Measurements from ENCODE around the gene GCNT2. TPM values are rescaled to one million over a fixed set of nuclear protein-coding genes. Genes with fewer than 3 reads are reported as not detected.

GCNT2 gene
- total RNA-seq, 4 donors from 2014 or later: 12.4 to 92.5 (median 77.0) TPM

DNA sequence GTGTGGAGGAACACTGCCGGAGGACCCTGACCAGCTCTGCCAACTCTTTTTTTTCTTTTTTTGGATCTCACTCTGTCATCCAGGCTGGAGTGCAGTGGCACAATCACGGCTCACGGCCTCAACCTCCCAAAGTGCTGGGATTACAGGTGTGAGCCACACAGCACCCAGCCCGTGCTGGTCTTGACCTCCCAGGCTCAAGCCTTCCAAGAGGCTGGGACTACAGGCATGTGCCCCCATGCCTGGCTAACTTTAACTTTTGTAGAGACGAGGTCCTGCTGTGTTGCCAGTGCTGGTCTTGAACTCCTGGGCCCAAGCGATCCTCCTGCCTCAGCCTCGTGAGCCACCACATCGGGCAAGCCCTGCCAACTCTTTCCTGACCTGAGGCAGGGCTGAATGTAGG lies 11.2 kb downstream of the GCNT2 start:
- no peaks in the 10 kb centered on the region for H3K36me3 ChIP-seq
- no peak for DNase-seq
- TF ChIP-seq CTCF (IDR thresholded peaks at IDR 0.05) (no peak), POLR2A (IDR thresholded peaks at IDR 0.05) (no peak)
- H3K4me3 ChIP-seq: peak overlapping the region in 2 of 4 donors; percentile 56 to 57
- H3K27me3 ChIP-seq: no peaks in the 10 kb centered on the region
- H3K9me3 ChIP-seq: no peaks in the 10 kb centered on the region
- peaks cover 0 to 16% (median 9%) of the 10 kb centered on the region in 4 donors for H3K4me1 ChIP-seq
- H3K27ac ChIP-seq: no peak overlapping the region

DNA sequence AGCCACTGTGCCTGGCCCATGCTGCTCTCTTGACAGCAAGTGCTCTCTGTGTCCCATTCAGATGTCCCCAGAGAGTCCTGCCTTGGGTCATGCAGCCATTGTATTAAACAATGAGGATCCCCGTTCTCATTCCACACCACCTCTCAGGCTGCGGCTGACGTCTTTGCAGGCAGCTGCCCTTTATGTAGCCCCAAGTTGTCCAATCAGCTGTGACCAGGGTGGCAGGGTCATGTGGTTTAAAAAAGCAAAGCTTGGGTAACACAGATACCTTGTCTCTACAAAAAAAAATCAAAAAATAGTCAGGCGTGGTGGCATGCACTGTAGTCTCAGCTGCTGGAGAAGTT lies 13.2 kb downstream of the GCNT2 start:
- H3K27ac ChIP-seq: peak overlapping the region in 1 of 4 donors; percentile 25
- no peaks in the 10 kb centered on the region for H3K9me3 ChIP-seq
- H3K4me1 ChIP-seq: peaks cover 0 to 15% (median 6%) of the 10 kb centered on the region in 4 donors
- H3K36me3 ChIP-seq: no peaks in the 10 kb centered on the region
- H3K27me3 ChIP-seq: no peaks in the 10 kb centered on the region
- no peak overlapping the region for H3K4me3 ChIP-seq
- no peak for TF ChIP-seq POLR2A (IDR thresholded peaks at IDR 0.05)
- no peak for TF ChIP-seq CTCF (IDR thresholded peaks at IDR 0.05)
- peak in 1 of 3 donors; percentile 55 for DNase-seq

DNA sequence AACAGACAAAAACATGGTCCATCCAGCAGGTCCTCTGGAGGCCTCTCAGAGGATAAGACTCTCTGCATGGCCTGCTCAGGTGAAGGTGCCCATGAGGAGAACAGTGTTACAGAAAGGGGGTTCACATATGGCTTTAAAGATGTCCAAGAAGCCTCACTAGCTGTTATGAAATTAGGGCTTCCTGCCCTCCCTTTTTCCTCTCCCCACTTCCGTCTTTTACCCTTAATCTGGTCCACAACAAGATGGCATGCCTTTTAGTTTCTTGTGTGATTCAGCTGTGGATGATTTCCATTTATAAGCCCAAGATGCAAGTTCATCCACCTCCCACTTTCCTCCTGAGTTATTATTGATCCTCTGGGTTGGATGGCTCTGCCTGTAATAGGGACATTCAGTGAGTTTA lies 14.0 kb downstream of the GCNT2 start:
- Histone ChIP-seq H3K36me3 (no peaks in the 10 kb centered on the region), H3K4me1 (peaks cover 0 to 15% (median 6%) of the 10 kb centered on the region in 4 donors), H3K9me3 (no peaks in the 10 kb centered on the region), H3K27ac (no peak overlapping the region), H3K4me3 (no peak overlapping the region), H3K27me3 (no peaks in the 10 kb centered on the region)
- TF ChIP-seq POLR2A (IDR thresholded peaks at IDR 0.05) (no peak), CTCF (IDR thresholded peaks at IDR 0.05) (no peak)
- no peak for DNase-seq

DNA sequence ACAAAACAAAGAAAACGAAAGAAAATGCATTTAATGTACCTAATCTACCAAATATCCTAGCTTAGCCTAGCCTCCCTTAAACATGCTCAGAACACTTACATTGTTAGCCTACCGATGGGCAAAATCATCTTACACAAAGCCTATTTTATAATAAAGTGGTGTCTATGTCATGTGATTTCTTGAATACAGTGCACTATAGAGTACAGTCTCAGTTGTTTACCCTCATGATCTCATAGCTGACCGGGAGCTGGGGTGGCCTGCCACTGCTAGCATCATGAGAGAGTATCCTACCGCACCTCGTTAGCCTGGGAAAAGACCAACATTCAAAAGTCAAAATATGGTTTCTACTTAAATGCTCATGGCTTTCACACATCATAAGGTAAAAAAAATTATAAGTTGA lies 16.6 kb downstream of the GCNT2 start:
- Histone ChIP-seq H3K9me3 (no peaks in the 10 kb centered on the region), H3K36me3 (no peaks in the 10 kb centered on the region), H3K4me3 (no peak overlapping the region), H3K27ac (no peak overlapping the region), H3K27me3 (no peaks in the 10 kb centered on the region), H3K4me1 (peaks cover 0 to 8% (median 4%) of the 10 kb centered on the region in 4 donors)
- DNase-seq: no peak
- TF ChIP-seq POLR2A (IDR thresholded peaks at IDR 0.05): no peak

DNA sequence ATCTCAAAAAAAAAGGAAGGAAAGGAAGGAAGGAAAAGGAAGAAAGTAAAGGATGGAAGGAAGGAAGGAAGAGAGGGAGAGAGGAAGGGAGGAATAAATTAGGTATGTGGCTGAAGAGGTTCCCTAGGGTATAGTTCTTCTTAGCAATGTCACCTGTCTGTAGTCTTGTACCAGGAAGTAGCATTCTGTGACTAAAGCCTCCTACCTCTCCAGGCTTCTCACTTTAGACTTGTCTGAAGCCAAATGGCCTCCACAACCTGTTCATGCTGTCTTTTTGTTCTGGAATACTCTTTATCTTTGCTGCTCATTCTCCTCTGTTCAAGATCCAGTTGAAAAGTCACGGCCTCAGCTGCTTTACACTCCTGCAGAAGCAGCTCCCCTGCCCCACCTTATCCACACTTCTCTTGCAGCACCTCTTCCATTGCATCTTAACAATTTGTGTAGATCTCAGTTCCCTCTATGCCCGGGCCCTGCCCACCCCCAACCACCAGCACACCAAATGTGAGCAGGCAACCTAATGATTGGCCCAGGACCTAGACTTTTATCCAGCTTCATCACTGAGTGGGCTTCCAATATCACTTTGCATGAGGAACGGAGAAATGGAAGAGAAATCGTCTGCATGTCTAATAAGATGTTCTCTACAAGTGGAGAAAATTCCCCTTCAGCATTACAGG lies 19.1 kb downstream of the GCNT2 start:
- Histone ChIP-seq H3K36me3 (no peaks in the 10 kb centered on the region), H3K9me3 (no peaks in the 10 kb centered on the region), H3K4me1 (peaks cover 0 to 8% (median 0%) of the 10 kb centered on the region in 4 donors), H3K27me3 (no peaks in the 10 kb centered on the region), H3K4me3 (no peak overlapping the region), H3K27ac (no peak overlapping the region)
- DNase-seq: no peak
- TF ChIP-seq POLR2A (IDR thresholded peaks at IDR 0.05) (no peak), CTCF (IDR thresholded peaks at IDR 0.05) (no peak)

- H3K27me3 ChIP-seq: no peaks in the 10 kb centered on the region
- H3K9me3 ChIP-seq: no peaks in the 10 kb centered on the region
- H3K4me3 ChIP-seq: no peak overlapping the region
- peak overlapping the region in 1 of 4 donors; percentile 33 for H3K27ac ChIP-seq
- DNase-seq: no peak
- TF ChIP-seq POLR2A (IDR thresholded peaks at IDR 0.05) (no peak), CTCF (IDR thresholded peaks at IDR 0.05) (no peak)
- no peaks in the 10 kb centered on the region for H3K36me3 ChIP-seq
- peaks cover 0 to 19% (median 0%) of the 10 kb centered on the region in 4 donors for H3K4me1 ChIP-seq
These were observed 20.4 kb downstream of the GCNT2 start for GRCh38 chr6:10541591-10541990.

All from Peyer's patch (tissue), 4 donors.